Germinal center (tissue), 1 donor: ENCODE measurements around the gene ENOX1.

Experiments used
- DNase-seq: peaks from one replicate; pipeline ENCODE4 v3.0.0; 2012; ENCODE audit warnings: mixed read lengths, low spot score

ENOX1 gene

GRCh38 chr13:43608400-43609137 lies 178.2 kb downstream of the ENOX1 start:
- no peak for DNase-seq

GRCh38 chr13:43597599-43597945 lies 189.2 kb downstream of the ENOX1 start:
- no peak for DNase-seq

- no peak for DNase-seq
These were observed 189.7 kb downstream of the ENOX1 start for GRCh38 chr13:43596924-43597598.

- DNase-seq, result no peak
These were observed 190.8 kb downstream of the ENOX1 start for GRCh38 chr13:43596006-43596405.

GRCh38 chr13:43587376-43587775 lies 199.4 kb downstream of the ENOX1 start:
- no peak for DNase-seq

- no peak for DNase-seq
These were observed 202.0 kb downstream of the ENOX1 start for GRCh38 chr13:43584751-43585150.

- DNase-seq, result no peak
These were observed 203.5 kb downstream of the ENOX1 start for GRCh38 chr13:43583321-43583720.

- DNase-seq, result no peak
These were observed 206.5 kb downstream of the ENOX1 start for GRCh38 chr13:43580280-43580679.

- no peak for DNase-seq
These were observed 207.5 kb downstream of the ENOX1 start for GRCh38 chr13:43579321-43579720.

GRCh38 chr13:43574605-43575004 lies 212.2 kb downstream of the ENOX1 start:
- DNase-seq, result no peak

GRCh38 chr13:43573802-43574514 lies 212.8 kb downstream of the ENOX1 start:
- DNase-seq, result no peak

- DNase-seq, result no peak
These were observed 213.4 kb downstream of the ENOX1 start for GRCh38 chr13:43573361-43573740.

- no peak for DNase-seq
These were observed 214.0 kb downstream of the ENOX1 start for GRCh38 chr13:43572656-43573360.

GRCh38 chr13:43569658-43570057 lies 217.1 kb downstream of the ENOX1 start:
- DNase-seq, result no peak

- DNase-seq, result no peak
These were observed 219.2 kb downstream of the ENOX1 start for GRCh38 chr13:43567608-43568007.

- no peak for DNase-seq
These were observed 221.8 kb downstream of the ENOX1 start for GRCh38 chr13:43564952-43565351.

- DNase-seq, result no peak
These were observed 225.7 kb downstream of the ENOX1 start for GRCh38 chr13:43561081-43561480.

- no peak for DNase-seq
These were observed 227.8 kb downstream of the ENOX1 start for GRCh38 chr13:43558939-43559338.

GRCh38 chr13:43558326-43558725 lies 228.4 kb downstream of the ENOX1 start:
- DNase-seq, result no peak

- DNase-seq, result no peak
These were observed 231.1 kb downstream of the ENOX1 start for GRCh38 chr13:43555667-43556066.

GRCh38 chr13:43551897-43552456 lies 234.8 kb downstream of the ENOX1 start:
- DNase-seq, result no peak

- no peak for DNase-seq
These were observed 240.0 kb downstream of the ENOX1 start for GRCh38 chr13:43546816-43547215.
